B cell (primary cell): Measurements from ENCODE around the gene FOLR3. TPM values are rescaled to one million over a fixed set of nuclear protein-coding genes. Genes with fewer than 3 reads are reported as not detected.

Source experiments
- ATAC-seq: fragments of 200-7000 bp; cut with Tn5 transposase; one replicate; pipeline ENCODE4 v1.10.0; 2021; ENCODE audit warnings: low read depth, mild to moderate bottlenecking, moderate number of reproducible peaks, moderate library complexity
- CTCF ChIA-PET: fragments of 350-600 bp; sonication (Branson Sonifier 250); formaldehyde crosslinking; loops from one replicate; lab custom pipeline; 2021; ENCODE audit warnings: antibody characterized with exemption, inconsistent platforms; lab: Charles Lee
- POLR2A ChIA-PET: fragments of 350-600 bp; sonication (Branson Sonifier 250); formaldehyde crosslinking; loops from one replicate; lab custom pipeline; 2021; ENCODE audit warnings: antibody characterized with exemption; lab: Charles Lee
- DNase-seq: peaks from one replicate; pipeline ENCODE4 v3.0.0; 2013
- H2AFZ ChIP-seq: 2 replicates; pipeline ENCODE4 v1.6.1; 2012; ENCODE audit warnings: mild to moderate bottlenecking, low read depth, low read length; ENCODE audit not compliant: insufficient read depth, poor library complexity, severe bottlenecking
- H3K27ac ChIP-seq, 2 donors: 1 replicate in 1 of 2; 2 replicates in 1 of 2; pipeline ENCODE4 v1.5.1; 2012 to 2013; ENCODE audit warnings: low read length in 2 of 2, mild to moderate bottlenecking in 2 of 2, moderate library complexity in 1 of 2
- H3K27me3 ChIP-seq, 4 experiments: fragments of 200-600 bp in 1 of 4; sonication (generic) in 1 of 4; replicated peaks in 1 of 4; 1 replicate in 2 of 4; 2 replicates in 2 of 4; pipeline versions ENCODE4 v1.6.1 to v1.7.0; 2013 to 2016; ENCODE audit warnings: low read length in 3 of 4, mild to moderate bottlenecking in 2 of 4, mixed read lengths in 1 of 4, moderate library complexity in 1 of 4; ENCODE audit not compliant: insufficient read depth in 4 of 4, control insufficient read depth in 3 of 4; ENCODE audit errors: control extremely low read depth in 1 of 4
- H3K36me3 ChIP-seq, 2 experiments: replicated peaks in 1 of 2; 1 replicate in 1 of 2; 2 replicates in 1 of 2; pipeline versions ENCODE4 v1.6.1 to v1.7.1; 2013; ENCODE audit warnings: low read length in 1 of 2; ENCODE audit not compliant: insufficient read depth in 2 of 2, control insufficient read depth in 1 of 2; ENCODE audit errors: control extremely low read depth in 1 of 2, extremely low read depth in 1 of 2
- H3K4me1 ChIP-seq, 2 donors: fragments of 200-600 bp in 1 of 2; sonication (generic) in 1 of 2; 1 replicate in 1 of 2; 2 replicates in 1 of 2; pipeline versions ENCODE4 v1.5.1 to v1.6.1; 2013 to 2017; ENCODE audit warnings: low read length in 2 of 2; ENCODE audit not compliant: control insufficient read depth in 2 of 2, insufficient read depth in 2 of 2
- H3K4me2 ChIP-seq: replicated peaks from 2 replicates; pipeline ENCODE3; 2012; ENCODE audit warnings: mild to moderate bottlenecking, low read depth, low read length; ENCODE audit not compliant: poor library complexity, severe bottlenecking
- H3K4me3 ChIP-seq, 5 experiments: fragments of 200-600 bp in 1 of 5; sonication (generic) in 1 of 5; 1 replicate in 3 of 5; 2 replicates in 2 of 5; pipeline versions ENCODE4 v1.5.1 to v1.7.0; 2011 to 2016; ENCODE audit warnings: low read length in 4 of 5, mild to moderate bottlenecking in 4 of 5, low read depth in 2 of 5, control low read depth in 1 of 5, moderate library complexity in 1 of 5; ENCODE audit not compliant: insufficient read depth in 1 of 5; ENCODE audit errors: control extremely low read depth in 1 of 5, extremely low read depth in 1 of 5
- H3K79me2 ChIP-seq: fragments of 200-600 bp; sonication (generic); one replicate; pipeline ENCODE4 v1.6.0; 2016; ENCODE audit warnings: low read length; ENCODE audit not compliant: control insufficient read depth, insufficient read depth
- H3K9ac ChIP-seq: fragments of 200-600 bp; sonication (generic); 2 replicates; pipeline ENCODE4 v1.6.1; 2017; ENCODE audit warnings: mild to moderate bottlenecking, low read length, moderate library complexity
- H3K9me3 ChIP-seq, 3 donors: one replicate each; pipeline versions ENCODE4 v1.6.1 to v1.7.1; 2013; ENCODE audit warnings: low read length in 2 of 3; ENCODE audit not compliant: control insufficient read depth in 2 of 3, insufficient read depth in 1 of 3; ENCODE audit errors: control extremely low read depth in 1 of 3
- H4K20me1 ChIP-seq: 2 replicates; pipeline ENCODE4 v1.6.0; 2012; ENCODE audit warnings: mild to moderate bottlenecking, low read length; ENCODE audit not compliant: insufficient read depth, control insufficient read depth, poor library complexity, severe bottlenecking
- H3K27ac Mint-ChIP-seq: one replicate; pipeline ENCODE4 v1.8.0; 2021; ENCODE audit warnings: mixed read lengths
- H3K27me3 Mint-ChIP-seq: one replicate; pipeline ENCODE4 v1.8.0; 2021; ENCODE audit warnings: mixed read lengths
- H3K4me1 Mint-ChIP-seq: one replicate; pipeline ENCODE4 v1.8.0; 2021; ENCODE audit warnings: mixed read lengths
- H3K4me3 Mint-ChIP-seq: one replicate; pipeline ENCODE4 v1.8.0; 2021; ENCODE audit warnings: mixed read lengths
- H3K9me3 Mint-ChIP-seq: one replicate; pipeline ENCODE4 v1.8.0; 2022; ENCODE audit warnings: mixed read lengths; ENCODE audit not compliant: insufficient read depth
- EZH2 ChIP-seq: IDR thresholded peaks from 2 replicates; pipeline ENCODE4 v1.6.1; 2012; ENCODE audit warnings: borderline replicate concordance, low read depth, mild to moderate bottlenecking, moderate library complexity, low read length; ENCODE audit not compliant: insufficient read depth, poor library complexity, severe bottlenecking
- WGBS: methylation state at CpG from one replicate; pipeline ENCODE4 v1.1.5; 2013; ENCODE audit warnings: missing lambda C conversion rate; ENCODE audit not compliant: insufficient coverage; 5-methylcytosine and 5-hydroxymethylcytosine counted together
- intact Hi-C: fragments of 100-400 bp; cut with micrococcal nuclease; formaldehyde crosslinking; loops from one replicate; pipeline ENCODE4 v1.10.0; 2022
- polyA plus RNA-seq: library from polyadenylated mRNA; depleted of rRNA; stranded (reverse); fragments of >200 nt; gene quantifications from 2 replicates; pipeline ENCODE4 v1.2.3, GENCODE V29; 2012
- total RNA-seq, 2 donors: library from RNA; stranded (reverse); fragments of 120-200 nt in 1 of 2; gene quantifications; 1 replicate in 1 of 2; 2 replicates in 1 of 2; pipeline versions ENCODE4 v1.2.3 to v1.2.4, GENCODE V29; 2013 to 2022
- TF ChIP-seq, protein P1 (sequence below): fragments of 200-600 bp; IDR thresholded peaks from one replicate; pipeline ENCODE4 v1.8.0; 2022; ENCODE audit warnings: antibody characterized with exemption, mild to moderate bottlenecking

The FOLR3 gene
- total and polyA plus RNA-seq, 2 donors (not counting 1 experiment from before 2014, with no cell fraction given), result 0.10 TPM; not detected in 1

DNA sequence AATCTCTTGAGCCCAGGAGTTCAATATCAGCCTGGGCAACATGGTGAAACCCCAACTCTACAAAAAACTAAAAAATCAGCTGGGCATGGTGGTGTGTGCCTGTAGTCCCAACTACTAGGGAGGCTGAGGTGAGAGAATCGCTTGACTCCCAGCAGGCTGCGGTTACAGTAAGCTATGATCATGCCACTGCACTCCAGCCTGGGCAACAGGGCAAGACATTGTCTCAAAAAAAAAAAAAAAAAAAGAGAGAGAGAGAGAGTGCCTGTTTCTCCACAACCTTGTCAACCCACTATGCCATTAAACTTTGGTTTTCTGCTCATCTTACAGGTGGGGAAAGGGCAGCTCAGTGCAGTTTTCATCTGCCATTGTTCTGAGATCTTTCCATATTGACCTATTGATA, 5.1 kb downstream of the FOLR3 start:
- Histone ChIP-seq H3K27me3 (peaks cover 0 to 3% (median 0%) of the 10 kb centered on the region in 4 experiments), H3K4me3 (no peak overlapping the region), H4K20me1 (no peaks in the 10 kb centered on the region), H3K9me3 (no peaks in the 10 kb centered on the region), H3K4me1 (no peaks in the 10 kb centered on the region), H2AFZ (no peak overlapping the region), H3K36me3 (no peaks in the 10 kb centered on the region), H3K79me2 (no peaks in the 10 kb centered on the region), H3K9ac (no peak overlapping the region), H3K4me2 (no peak overlapping the region), H3K27ac (no peak overlapping the region)
- ChIA-PET CTCF (interaction anchor here (1.0 to 4.1 kb wide), 2 partner anchors 115 to 306 kb away, joined by 3 to 28 read pairs; no protein-coding TSS in a partner anchor), POLR2A (interaction anchor here (0.7 kb wide), 1 partner anchor 39 kb away, joined by 7 read pairs; no protein-coding TSS in a partner anchor)
- H3K27me3 Mint-ChIP-seq, result peaks cover 19% of the 10 kb centered on the region
- no peak for DNase-seq
- TF ChIP-seq, protein P1, sequence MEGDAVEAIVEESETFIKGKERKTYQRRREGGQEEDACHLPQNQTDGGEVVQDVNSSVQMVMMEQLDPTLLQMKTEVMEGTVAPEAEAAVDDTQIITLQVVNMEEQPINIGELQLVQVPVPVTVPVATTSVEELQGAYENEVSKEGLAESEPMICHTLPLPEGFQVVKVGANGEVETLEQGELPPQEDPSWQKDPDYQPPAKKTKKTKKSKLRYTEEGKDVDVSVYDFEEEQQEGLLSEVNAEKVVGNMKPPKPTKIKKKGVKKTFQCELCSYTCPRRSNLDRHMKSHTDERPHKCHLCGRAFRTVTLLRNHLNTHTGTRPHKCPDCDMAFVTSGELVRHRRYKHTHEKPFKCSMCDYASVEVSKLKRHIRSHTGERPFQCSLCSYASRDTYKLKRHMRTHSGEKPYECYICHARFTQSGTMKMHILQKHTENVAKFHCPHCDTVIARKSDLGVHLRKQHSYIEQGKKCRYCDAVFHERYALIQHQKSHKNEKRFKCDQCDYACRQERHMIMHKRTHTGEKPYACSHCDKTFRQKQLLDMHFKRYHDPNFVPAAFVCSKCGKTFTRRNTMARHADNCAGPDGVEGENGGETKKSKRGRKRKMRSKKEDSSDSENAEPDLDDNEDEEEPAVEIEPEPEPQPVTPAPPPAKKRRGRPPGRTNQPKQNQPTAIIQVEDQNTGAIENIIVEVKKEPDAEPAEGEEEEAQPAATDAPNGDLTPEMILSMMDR, result no peak
- no peak for TF ChIP-seq EZH2
- no peaks in the 10 kb centered on the region for H3K4me1 Mint-ChIP-seq
- intact Hi-C loops, result loop anchor here (5.0 kb wide), 1 partner anchor 38 kb away; the partner anchor contains the start of gene LAMTOR1
- WGBS, result no CpG with 5 or more reads among the region's 2 CpGs
- H3K4me3 Mint-ChIP-seq, result no peak overlapping the region
- H3K27ac Mint-ChIP-seq, result no peak overlapping the region
- ATAC-seq, result no peak
- no peaks in the 10 kb centered on the region for H3K9me3 Mint-ChIP-seq

DNA sequence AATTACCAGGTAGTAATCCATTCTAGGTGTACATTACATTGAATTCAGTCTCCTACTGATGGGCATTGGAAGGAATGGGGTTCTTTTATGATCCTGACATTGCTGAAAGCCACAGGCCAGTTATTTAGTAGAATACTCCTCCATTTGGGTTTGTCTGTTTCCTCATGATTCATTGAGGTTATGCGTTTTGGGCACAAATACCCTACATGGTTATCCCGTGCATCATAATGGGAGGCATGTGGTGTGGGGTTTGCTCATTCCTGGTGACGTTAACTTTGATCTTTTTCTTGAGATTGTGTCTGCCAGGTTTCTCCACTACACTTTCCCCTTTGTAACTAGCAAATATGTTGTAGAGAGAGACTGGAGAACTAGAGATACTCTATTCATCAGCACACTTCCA, 5.5 kb downstream of the FOLR3 start:
- H3K4me1 ChIP-seq, result no peaks in the 10 kb centered on the region
- H3K4me2 ChIP-seq, result no peak overlapping the region

More for the DNA sequence above, 5.5 kb downstream of the FOLR3 start:
- Histone ChIP-seq H3K36me3 (no peaks in the 10 kb centered on the region), H3K27me3 (peaks cover 0 to 3% (median 0%) of the 10 kb centered on the region in 4 experiments), H2AFZ (no peak overlapping the region), H3K4me3 (no peak overlapping the region), H3K79me2 (no peaks in the 10 kb centered on the region), H4K20me1 (no peaks in the 10 kb centered on the region), H3K9ac (no peak overlapping the region), H3K27ac (no peak overlapping the region), H3K9me3 (no peaks in the 10 kb centered on the region)
- DNase-seq (no peak), ATAC-seq (no peak)
- no peak overlapping the region for H3K27ac Mint-ChIP-seq
- no peak overlapping the region for H3K4me3 Mint-ChIP-seq
- ChIA-PET POLR2A (interaction anchor here (0.7 kb wide), 1 partner anchor 38 kb away, joined by 7 read pairs; no protein-coding TSS in a partner anchor), CTCF (interaction anchor here (1.0 to 4.1 kb wide), 2 partner anchors 116 to 306 kb away, joined by 3 to 28 read pairs; no protein-coding TSS in a partner anchor)
- intact Hi-C loops, result loop anchor here (5.0 kb wide), 1 partner anchor 39 kb away; the partner anchor contains the start of gene LAMTOR1
- WGBS, result no CpG with 5 or more reads among the region's 3 CpGs
- no peaks in the 10 kb centered on the region for H3K9me3 Mint-ChIP-seq
- peaks cover 19% of the 10 kb centered on the region for H3K27me3 Mint-ChIP-seq
- TF ChIP-seq, protein P1, result no peak
- no peak for TF ChIP-seq EZH2
- no peaks in the 10 kb centered on the region for H3K4me1 Mint-ChIP-seq
